ENCODE results near the gene NAIF1. TPM values are rescaled to one million over a fixed set of nuclear protein-coding genes. Genes with fewer than 3 reads are reported as not detected.
A peak's percentile ranks its signal among the peaks of the same experiment; 100 is the strongest.
"Not testable (repeated sequence)": the region's sequence is repeated elsewhere in the genome, so short reads cannot be mapped to it uniquely, and the experiment has no call there.

Gene NAIF1
- total RNA-seq, 2 experiments from 2014 or later = 8.6 to 14.9 TPM

- intact Hi-C loops (cut with micrococcal nuclease; ENCODE audit: unreplicated experiment) = loop anchor here (1.0 to 2.0 kb wide), 2 partner anchors 18 to 46 kb away; partner anchors contain the start of gene EEIG1
- H3K4me2 ChIP-seq (ENCODE audit: low read length) = peak overlapping the region; percentile 66
- H4K20me1 ChIP-seq (ENCODE audit: insufficient read depth, low read length) = no peaks in the 10 kb centered on the region
- TF ChIP-seq CTCF (conservative IDR thresholded peaks at IDR 0.05; ENCODE audit: low read length) (no peak), EZH2phosphoT487 (IDR thresholded peaks at IDR 0.05; ENCODE audit: borderline replicate concordance, low read depth, low read length) (no peak)
- H3K4me3 ChIP-seq (ENCODE audit: low read depth, low read length, poor library complexity, severe bottlenecking) = peak overlapping the region; percentile 56
- H3K79me2 ChIP-seq (ENCODE audit: insufficient read depth, low read depth, low read length) = no peaks in the 10 kb centered on the region
- ChIA-PET POLR2A (interaction anchor here (0.6 to 2.9 kb wide), 10 partner anchors 10 to 63 kb away, joined by 3 to 25 read pairs (median 8); partner anchors contain the start of gene EEIG1), CTCF (ENCODE audit: unreplicated experiment) (no interaction called here)
- DNase-seq (ENCODE audit: low spot score) = peak; percentile 92
- no peaks in the 10 kb centered on the region for H3K36me3 ChIP-seq (ENCODE audit: insufficient read depth, low read length)
- peak overlapping the region; percentile 60 for H2AFZ ChIP-seq (ENCODE audit: low read length)
- BruUV-seq (replicated peaks) = no TSS peak
- H3K9me2 ChIP-seq (ENCODE audit: insufficient read depth, low read length) = no peaks in the 10 kb centered on the region
- H3K27ac ChIP-seq (ENCODE audit: low read depth, low read length, poor library complexity, severe bottlenecking) = peak overlapping the region; percentile 78
- peaks cover 65% of the 10 kb centered on the region for H3K4me1 ChIP-seq (ENCODE audit: insufficient read depth, low read length, poor library complexity, severe bottlenecking)
- no peaks in the 10 kb centered on the region for H3K9me3 ChIP-seq (ENCODE audit: low read length)
These were observed 40.8 kb downstream of the NAIF1 start for GRCh38 chr9:128026255-128026772.

GRCh38 chr9:128025736-128026135, 41.4 kb downstream of the NAIF1 start:
- H3K4me1 ChIP-seq (ENCODE audit: insufficient read depth, low read length, poor library complexity, severe bottlenecking) = peaks cover 59% of the 10 kb centered on the region
- no peaks in the 10 kb centered on the region for H3K36me3 ChIP-seq (ENCODE audit: insufficient read depth, low read length)
- ChIA-PET CTCF (ENCODE audit: unreplicated experiment) (no interaction called here), POLR2A (interaction anchor here (1.0 to 2.9 kb wide), 9 partner anchors 9 to 61 kb away, joined by 3 to 25 read pairs (median 8); partner anchors contain the start of gene EEIG1)
- peak overlapping the region; percentile 66 for H3K4me2 ChIP-seq (ENCODE audit: low read length)
- H2AFZ ChIP-seq (ENCODE audit: low read length) = peak overlapping the region; percentile 60; the same call in 1 of the 2 replicates
- H3K9me2 ChIP-seq (ENCODE audit: insufficient read depth, low read length) = no peaks in the 10 kb centered on the region
- peak overlapping the region; percentile 56 for H3K4me3 ChIP-seq (ENCODE audit: low read depth, low read length, poor library complexity, severe bottlenecking)
- no peak for DNase-seq (ENCODE audit: low spot score)
- H3K79me2 ChIP-seq (ENCODE audit: insufficient read depth, low read depth, low read length) = no peaks in the 10 kb centered on the region
- no TSS peak for BruUV-seq (replicated peaks)
- TF ChIP-seq CTCF (conservative IDR thresholded peaks at IDR 0.05; ENCODE audit: low read length) = no peak
- TF ChIP-seq EZH2phosphoT487 (IDR thresholded peaks at IDR 0.05; ENCODE audit: borderline replicate concordance, low read depth, low read length) = no peak
- intact Hi-C loops (cut with micrococcal nuclease; ENCODE audit: unreplicated experiment) = loop anchor here (1.0 to 2.0 kb wide), 2 partner anchors 17 to 45 kb away; partner anchors contain the start of gene EEIG1
- peak overlapping the region; percentile 78 for H3K27ac ChIP-seq (ENCODE audit: low read depth, low read length, poor library complexity, severe bottlenecking)
- H3K9me3 ChIP-seq (ENCODE audit: low read length) = no peaks in the 10 kb centered on the region
- H4K20me1 ChIP-seq (ENCODE audit: insufficient read depth, low read length) = no peaks in the 10 kb centered on the region

GRCh38 chr9:128024761-128025308, 42.3 kb downstream of the NAIF1 start:
- Histone ChIP-seq H3K4me3 (ENCODE audit: low read depth, low read length, poor library complexity, severe bottlenecking) (no peak overlapping the region), H3K27ac (ENCODE audit: low read depth, low read length, poor library complexity, severe bottlenecking) (no peak overlapping the region), H3K4me1 (ENCODE audit: insufficient read depth, low read length, poor library complexity, severe bottlenecking) (peaks cover 55% of the 10 kb centered on the region), H3K79me2 (ENCODE audit: insufficient read depth, low read depth, low read length) (no peaks in the 10 kb centered on the region), H3K36me3 (ENCODE audit: insufficient read depth, low read length) (no peaks in the 10 kb centered on the region), H4K20me1 (ENCODE audit: insufficient read depth, low read length) (no peaks in the 10 kb centered on the region), H2AFZ (ENCODE audit: low read length) (no peak overlapping the region), H3K9me2 (ENCODE audit: insufficient read depth, low read length) (no peaks in the 10 kb centered on the region), H3K4me2 (ENCODE audit: low read length) (peak overlapping the region; percentile 66; the same call in 1 of the 2 replicates), H3K9me3 (ENCODE audit: low read length) (no peaks in the 10 kb centered on the region)
- CTCF ChIA-PET (ENCODE audit: unreplicated experiment) = no interaction called here
- POLR2A ChIA-PET = interaction anchor here (0.6 to 2.9 kb wide), 8 partner anchors 8 to 54 kb away, joined by 3 to 25 read pairs (median 8); no protein-coding TSS in a partner anchor
- BruUV-seq (replicated peaks) = no TSS peak
- TF ChIP-seq CTCF (conservative IDR thresholded peaks at IDR 0.05; ENCODE audit: low read length) (no peak), EZH2phosphoT487 (IDR thresholded peaks at IDR 0.05; ENCODE audit: borderline replicate concordance, low read depth, low read length) (no peak)
- intact Hi-C loops (cut with micrococcal nuclease; ENCODE audit: unreplicated experiment) = no loop called here
- DNase-seq (ENCODE audit: low spot score) = no peak

GRCh38 chr9:128023671-128024070, 43.4 kb downstream of the NAIF1 start:
- H3K4me3 ChIP-seq (ENCODE audit: low read depth, low read length, poor library complexity, severe bottlenecking); H3K9me2 ChIP-seq (ENCODE audit: insufficient read depth, low read length); H4K20me1 ChIP-seq (ENCODE audit: insufficient read depth, low read length); intact Hi-C loops (cut with micrococcal nuclease; ENCODE audit: unreplicated experiment); H3K79me2 ChIP-seq (ENCODE audit: insufficient read depth, low read depth, low read length); H3K36me3 ChIP-seq (ENCODE audit: insufficient read depth, low read length); BruUV-seq (replicated peaks); H3K27ac ChIP-seq (ENCODE audit: low read depth, low read length, poor library complexity, severe bottlenecking); H3K9me3 ChIP-seq (ENCODE audit: low read length); CTCF ChIA-PET (ENCODE audit: unreplicated experiment); DNase-seq (ENCODE audit: low spot score); H3K4me2 ChIP-seq (ENCODE audit: low read length): not testable (repeated sequence)
- H3K4me1 ChIP-seq (ENCODE audit: insufficient read depth, low read length, poor library complexity, severe bottlenecking) = peaks cover 50% of the 10 kb centered on the region
- POLR2A ChIA-PET = interaction anchor here (1.2 kb wide), 1 partner anchor 32 kb away, joined by 7 read pairs; no protein-coding TSS in a partner anchor
- H2AFZ ChIP-seq (ENCODE audit: low read length) = peak overlapping the region; percentile 30; the same call in 1 of the 2 replicates
